Small intestine (tissue), 7 donors: ENCODE results near the gene MLST8. TPM values are rescaled to one million over a fixed set of nuclear protein-coding genes. Genes with fewer than 3 reads are reported as not detected.

Source experiments
- DNase-seq, 2 donors: peaks; one replicate each; pipeline versions ENCODE4 v3.0.0 to v3.0.0-alpha.2; 2013
- FAIRE-seq: peaks from 2 replicates; lab custom pipeline; 2012; peaks lifted over from hg19 to GRCh38; lab: Jason Lieb, UNC
- H3K27ac ChIP-seq, 3 donors: one replicate each; pipeline ENCODE4 v1.5.1; 2013; ENCODE audit warnings: low read length in 2 of 3, mild to moderate bottlenecking in 2 of 3, control low read depth in 1 of 3, inconsistent platforms in 1 of 3, low read depth in 1 of 3, moderate library complexity in 1 of 3
- H3K27me3 ChIP-seq, 3 donors: one replicate each; pipeline ENCODE4 v1.6.1; 2013; ENCODE audit warnings: low read length in 3 of 3, inconsistent platforms in 1 of 3; ENCODE audit not compliant: control insufficient read depth in 3 of 3, insufficient read depth in 3 of 3
- H3K36me3 ChIP-seq, 3 donors: one replicate each; pipeline ENCODE4 v1.6.1; 2013; ENCODE audit warnings: low read length in 3 of 3, inconsistent platforms in 1 of 3, low read depth in 1 of 3, mild to moderate bottlenecking in 1 of 3, moderate library complexity in 1 of 3; ENCODE audit not compliant: control insufficient read depth in 3 of 3, insufficient read depth in 2 of 3
- H3K4me1 ChIP-seq, 3 donors: one replicate each; pipeline ENCODE4 v1.6.1; 2013; ENCODE audit warnings: low read length in 2 of 3, inconsistent platforms in 1 of 3, low read depth in 1 of 3, mild to moderate bottlenecking in 1 of 3, moderate library complexity in 1 of 3; ENCODE audit not compliant: control insufficient read depth in 3 of 3, insufficient read depth in 2 of 3
- H3K4me3 ChIP-seq, 3 donors: one replicate each; pipeline ENCODE4 v1.5.1; 2013; ENCODE audit warnings: low read length in 3 of 3, control low read depth in 1 of 3, inconsistent platforms in 1 of 3, low read depth in 1 of 3, mild to moderate bottlenecking in 1 of 3, moderate library complexity in 1 of 3
- H3K9me3 ChIP-seq, 2 donors: one replicate each; pipeline ENCODE4 v1.6.1; 2013; ENCODE audit warnings: low read depth in 1 of 2, low read length in 1 of 2; ENCODE audit not compliant: control insufficient read depth in 2 of 2, insufficient read depth in 1 of 2
- WGBS, 3 donors: extraction: QIAGEN DNeasy Blood & Tissue Kit; methylation state at CpG; one replicate each; pipeline ENCODE4 v1.1.7; 2013; 5-methylcytosine and 5-hydroxymethylcytosine counted together
- polyA plus RNA-seq, 4 donors: library from polyadenylated mRNA; stranded (reverse) in 3 of 4; unstranded in 1 of 4; fragments of 200-250 nt in 3 of 4; fragments of 120-200 nt in 1 of 4; gene quantifications; one replicate each; pipeline versions ENCODE4 v1.2.1 to v1.2.3, GENCODE V29; 2013
- donor health status: healthy with polysubstance abuse.
- donor health status: control.
- donor health status: control.
- donor health status: Bipolar disorder and iron deficiency.
- donor health status: healthy.

The MLST8 gene
- polyA plus RNA-seq, 4 donors, result 41.5 to 68.7 (median 62.7) TPM

DNA sequence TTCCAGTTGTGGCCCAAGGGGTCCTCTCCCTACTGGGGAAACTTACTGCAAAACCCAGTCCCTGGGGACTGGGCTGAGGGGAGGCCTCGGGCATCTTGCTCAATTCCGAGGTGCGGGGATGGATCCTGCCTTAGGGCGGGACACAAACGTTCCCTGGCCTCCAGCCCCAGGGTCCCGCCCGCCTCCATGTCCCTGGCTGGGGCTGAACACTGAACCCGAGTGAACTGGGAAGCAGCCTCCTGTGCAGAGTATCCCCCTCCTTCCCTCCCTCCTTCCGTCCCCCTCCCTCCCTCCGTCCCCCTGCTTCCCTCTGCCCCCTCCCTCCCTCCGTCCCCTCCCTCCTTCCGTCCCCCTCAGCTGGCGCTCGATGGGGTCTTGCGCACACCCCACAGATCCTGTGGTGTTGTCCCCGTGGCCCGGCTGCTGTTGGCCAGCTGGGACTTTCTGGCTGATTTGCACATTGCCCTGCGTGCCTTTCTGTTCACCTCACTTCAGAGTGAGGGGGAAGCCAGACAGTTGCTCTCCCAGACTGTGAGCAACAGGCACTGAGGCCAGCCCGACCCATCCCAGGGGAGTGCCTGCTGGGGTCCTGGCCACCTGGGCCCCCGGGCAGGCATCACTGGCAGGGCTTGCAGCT lies 44.2 kb upstream of the MLST8 start:
- DNase-seq (peak; percentile 33 to 41), FAIRE-seq (no peak)
- 38 to 48% (median 47%) methylated on average over 16 to 20 of the region's 20 CpGs for WGBS, 3 donors
- Histone ChIP-seq H3K4me3 (no peak overlapping the region), H3K36me3 (peaks cover 0 to 61% (median 0%) of the 10 kb centered on the region in 3 donors), H3K27ac (peak overlapping the region in 2 of 3 donors; percentile 42 to 44), H3K9me3 (no peaks in the 10 kb centered on the region), H3K4me1 (peaks cover 6 to 78% (median 29%) of the 10 kb centered on the region in 3 donors), H3K27me3 (no peaks in the 10 kb centered on the region)

DNA sequence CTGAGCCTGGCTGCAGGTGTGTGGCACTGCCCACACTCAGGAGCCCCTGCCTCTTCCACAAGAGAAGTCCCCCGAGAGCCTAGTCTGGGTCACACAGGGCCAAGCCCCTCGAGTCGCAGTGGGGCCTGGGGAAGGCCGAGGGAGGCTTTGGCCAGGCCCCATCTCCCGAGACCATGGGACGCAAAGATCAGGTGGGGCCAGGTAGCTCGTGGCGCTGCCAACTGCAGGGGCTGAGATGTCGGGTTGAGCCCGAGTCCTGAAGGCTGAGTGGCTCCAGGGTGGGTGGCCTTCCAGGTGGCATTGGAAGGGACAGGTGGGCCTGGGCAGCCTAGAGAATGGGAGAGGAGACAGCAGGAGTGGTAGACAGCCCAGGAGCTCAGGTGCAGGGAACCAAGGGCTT lies 43.3 kb upstream of the MLST8 start:
- H3K4me3 ChIP-seq, result no peak overlapping the region
- 91 to 93% (median 93%) methylated on average over 10 of the region's 10 CpGs for WGBS, 3 donors

GRCh38 chr16:2162676-2163118 lies 42.6 kb upstream of the MLST8 start:
- WGBS, 3 donors, result 55 to 80% (median 73%) methylated on average over 11 to 13 of the region's 13 CpGs
- Histone ChIP-seq H3K27ac (peak overlapping the region; percentile 82 to 98 (median 90)), H3K27me3 (no peaks in the 10 kb centered on the region), H3K4me1 (peaks cover 6 to 84% (median 25%) of the 10 kb centered on the region in 3 donors), H3K4me3 (no peak overlapping the region), H3K36me3 (peaks cover 0 to 72% (median 0%) of the 10 kb centered on the region in 3 donors), H3K9me3 (no peaks in the 10 kb centered on the region)
- peak in 1 of 2 donors; percentile 46 for DNase-seq
- no peak for FAIRE-seq

More for the DNA sequence above, 43.3 kb upstream of the MLST8 start:
- FAIRE-seq (no peak), DNase-seq (no peak)
- Histone ChIP-seq H3K36me3 (peaks cover 0 to 70% (median 0%) of the 10 kb centered on the region in 3 donors), H3K27ac (peak overlapping the region; percentile 26 to 98 (median 90)), H3K9me3 (no peaks in the 10 kb centered on the region), H3K27me3 (no peaks in the 10 kb centered on the region), H3K4me1 (peaks cover 6 to 84% (median 26%) of the 10 kb centered on the region in 3 donors)

DNA sequence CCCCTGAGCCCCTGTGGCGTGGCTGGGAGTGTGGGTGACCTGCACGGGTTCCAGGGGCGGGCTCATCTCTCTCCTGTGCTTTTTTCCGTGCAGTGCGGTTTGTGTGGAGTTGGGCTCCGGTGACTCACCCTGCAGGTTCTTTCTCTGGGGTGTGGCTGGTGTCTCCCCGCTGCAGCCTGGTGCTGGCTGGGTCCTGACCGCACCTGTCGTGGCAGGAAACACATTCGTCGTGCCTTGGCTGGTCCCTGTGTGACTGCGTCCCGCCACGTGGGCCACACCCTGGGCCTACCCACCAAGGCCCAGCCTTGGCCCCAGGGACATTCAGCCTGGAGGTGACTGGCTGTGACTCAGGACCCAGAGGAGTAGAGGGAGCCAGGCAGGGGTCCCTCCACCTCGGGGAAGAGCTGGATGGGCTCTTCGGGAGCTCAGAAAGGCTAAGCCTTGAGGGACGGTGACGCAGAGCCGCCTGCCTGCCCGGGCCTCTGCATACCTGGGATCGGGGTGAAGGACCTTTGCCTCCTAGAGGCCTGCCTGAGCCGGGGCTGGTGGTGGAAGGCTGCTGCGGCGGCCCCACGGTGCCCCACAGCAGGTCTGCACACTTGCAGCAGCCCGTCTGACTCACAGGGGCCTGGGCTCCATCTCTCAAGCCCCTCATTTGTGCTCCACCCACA lies 41.9 kb upstream of the MLST8 start:
- peak overlapping the region; percentile 82 to 98 (median 90) for H3K27ac ChIP-seq
- 24 to 62% (median 46%) methylated on average over 20 to 26 of the region's 26 CpGs for WGBS, 3 donors
- no peak for FAIRE-seq
- H3K4me1 ChIP-seq, result peaks cover 6 to 82% (median 24%) of the 10 kb centered on the region in 3 donors
- no peaks in the 10 kb centered on the region for H3K27me3 ChIP-seq
- H3K4me3 ChIP-seq, result no peak overlapping the region
- DNase-seq, result peak; percentile 93 to 96
- peaks cover 0 to 72% (median 0%) of the 10 kb centered on the region in 3 donors for H3K36me3 ChIP-seq
- no peaks in the 10 kb centered on the region for H3K9me3 ChIP-seq

- Histone ChIP-seq H3K36me3 (peaks cover 0 to 81% (median 1%) of the 10 kb centered on the region in 3 donors), H3K4me3 (no peak overlapping the region), H3K4me1 (peaks cover 4 to 61% (median 8%) of the 10 kb centered on the region in 3 donors), H3K9me3 (no peaks in the 10 kb centered on the region), H3K27ac (peak overlapping the region in 2 of 3 donors; percentile 11 to 64), H3K27me3 (no peaks in the 10 kb centered on the region)
- WGBS, 3 donors, result 83 to 92% (median 92%) methylated on average over 11 to 12 of the region's 12 CpGs
- no peak for FAIRE-seq
- no peak for DNase-seq
Measured at GRCh38 chr16:2165861-2166260, 39.4 kb upstream of the MLST8 start.

DNA sequence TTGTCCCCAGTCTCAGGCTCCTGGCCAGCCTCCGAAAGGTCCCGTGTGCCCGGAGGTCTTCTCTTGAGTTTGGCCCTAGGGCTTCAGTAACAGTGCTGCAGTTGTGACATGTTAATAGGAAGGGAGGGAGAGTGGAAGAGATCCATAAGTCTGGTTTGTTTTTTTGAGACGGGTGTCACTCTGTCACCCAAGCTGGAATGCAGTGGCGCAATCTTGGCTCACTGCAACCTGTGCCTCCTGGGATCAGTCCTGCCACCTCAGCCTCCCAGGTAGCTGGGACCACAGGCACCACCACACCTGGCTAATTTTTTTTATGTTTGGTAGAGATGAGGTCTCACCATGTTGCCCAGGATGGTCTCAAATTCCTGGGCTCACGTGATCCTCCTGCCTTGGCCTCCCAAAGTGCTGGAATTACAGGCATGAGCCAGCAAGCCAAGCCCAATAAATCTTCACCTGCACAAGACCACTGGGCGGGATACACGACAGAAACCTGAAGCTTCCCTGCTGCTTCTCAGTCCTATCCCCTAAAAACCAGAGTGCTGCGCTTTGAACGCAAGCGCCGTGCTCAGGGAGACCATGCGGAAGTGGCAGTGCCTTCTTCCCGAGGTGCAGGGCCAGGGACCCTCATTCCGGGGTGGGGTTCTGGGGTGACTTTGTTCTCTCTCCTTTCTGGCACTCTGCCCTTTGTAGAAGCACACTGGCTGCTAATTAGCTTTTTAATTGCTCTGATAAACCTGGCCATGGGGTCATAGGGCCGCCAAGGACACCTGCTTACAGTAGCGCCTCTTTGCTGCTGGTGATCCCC lies 38.8 kb upstream of the MLST8 start:
- H3K27ac ChIP-seq, result peak overlapping the region; percentile 11 to 64 (median 22)
- peaks cover 4 to 56% (median 10%) of the 10 kb centered on the region in 3 donors for H3K4me1 ChIP-seq
- no peak overlapping the region for H3K4me3 ChIP-seq
- DNase-seq (peak; percentile 55 to 89), FAIRE-seq (no peak)
- WGBS, 3 donors, result 32 to 75% (median 51%) methylated on average over 17 of the region's 17 CpGs
- no peaks in the 10 kb centered on the region for H3K27me3 ChIP-seq
- no peaks in the 10 kb centered on the region for H3K9me3 ChIP-seq
- peaks cover 1 to 84% (median 3%) of the 10 kb centered on the region in 3 donors for H3K36me3 ChIP-seq

- Histone ChIP-seq H3K27ac (peak overlapping the region in 2 of 3 donors; percentile 22 to 64), H3K9me3 (no peaks in the 10 kb centered on the region), H3K4me1 (peaks cover 4 to 49% (median 13%) of the 10 kb centered on the region in 3 donors), H3K4me3 (no peak overlapping the region), H3K27me3 (no peaks in the 10 kb centered on the region), H3K36me3 (peaks cover 1 to 84% (median 5%) of the 10 kb centered on the region in 3 donors)
- 30 to 71% (median 51%) methylated on average over 17 to 18 of the region's 18 CpGs for WGBS, 3 donors
- FAIRE-seq, result no peak
- DNase-seq, result peak in 1 of 2 donors; percentile 52
Measured at GRCh38 chr16:2167068-2167638, 38.1 kb upstream of the MLST8 start.
